Stomach (tissue), 4 donors: ENCODE measurements around the gene SIK3.

ENCODE experiments used
- CTCF ChIP-seq, 7 experiments: fragments of 450-650 bp in 4 of 7; fragments of 200-600 bp in 3 of 7; sonication (generic) in 3 of 7; IDR thresholded peaks; one replicate each; pipeline ENCODE4 v1.5.1; 2016 to 2019; ENCODE audit warnings: antibody characterized with exemption in 7 of 7, control low read depth in 2 of 7, mild to moderate bottlenecking in 1 of 7
- EP300 ChIP-seq: sonication (generic); formaldehyde crosslinking; IDR thresholded peaks from one replicate; pipeline ENCODE4 v1.6.1; 2017; ENCODE audit warnings: antibody characterized with exemption
- POLR2A ChIP-seq, 4 donors: fragments of 450-650 bp; IDR thresholded peaks; one replicate each; pipeline ENCODE4 v1.6.1; 2016; ENCODE audit warnings: antibody characterized with exemption in 4 of 4, control low read depth in 2 of 4, mild to moderate bottlenecking in 1 of 4, moderate library complexity in 1 of 4
- POLR2AphosphoS5 ChIP-seq, 3 donors: sonication (generic); formaldehyde crosslinking; IDR thresholded peaks; one replicate each; pipeline ENCODE4 v1.6.1; 2016; ENCODE audit warnings: antibody characterized with exemption in 3 of 3

- no peak for TF ChIP-seq CTCF (IDR thresholded peaks at IDR 0.05)
- no peak for TF ChIP-seq POLR2A (IDR thresholded peaks at IDR 0.05)
- no peak for TF ChIP-seq EP300
- no peak for TF ChIP-seq POLR2AphosphoS5 (IDR thresholded peaks at IDR 0.05)
Measured at GRCh38 chr11:117096201-117096991, 1.8 kb downstream of the SIK3 start.
